GM06990 (cell line): ENCODE data around the gene TMCC1.

Source experiments
- DNase-seq: peaks from one replicate; pipeline ENCODE4 v3.0.0-alpha.2; 2011; ENCODE audit not compliant: insufficient read length; ENCODE audit errors: extremely low read depth
- H3K27me3 ChIP-seq: replicated peaks from 2 replicates; pipeline ENCODE4 v1.6.0; 2011; ENCODE audit warnings: low read length; ENCODE audit not compliant: control insufficient read depth, insufficient read depth
- H3K36me3 ChIP-seq: 2 replicates; pipeline ENCODE4 v1.5.1; 2011; ENCODE audit warnings: low read length; ENCODE audit not compliant: control insufficient read depth, insufficient read depth
- H3K4me3 ChIP-seq: replicated peaks from 2 replicates; pipeline ENCODE4 v1.5.1; 2011; ENCODE audit warnings: low read depth, mild to moderate bottlenecking, control low read depth, low read length
- CTCF ChIP-seq: IDR thresholded peaks from 2 replicates; pipeline ENCODE4 v1.5.1; 2011; ENCODE audit warnings: low read length, control low read depth, mild to moderate bottlenecking, inconsistent platforms; ENCODE audit not compliant: insufficient read depth, poor library complexity, severe bottlenecking

Gene TMCC1

GRCh38 chr3:129937717-129938116 lies 44.2 kb upstream of the TMCC1 start:
- no peak overlapping the region for H3K4me3 ChIP-seq

GRCh38 chr3:129936757-129937156 lies 43.2 kb upstream of the TMCC1 start:
- H3K27me3 ChIP-seq, result no peaks in the 10 kb centered on the region
- no peak for TF ChIP-seq CTCF
- no peak overlapping the region for H3K4me3 ChIP-seq
- H3K36me3 ChIP-seq, result no peaks in the 10 kb centered on the region
- DNase-seq, result no peak

More at GRCh38 chr3:129937717-129938116, 44.2 kb upstream of the TMCC1 start:
- no peaks in the 10 kb centered on the region for H3K36me3 ChIP-seq
- no peaks in the 10 kb centered on the region; the same call in 1 of the 2 replicates for H3K27me3 ChIP-seq
- TF ChIP-seq CTCF, result no peak
- DNase-seq, result no peak

- peak; percentile 79 for TF ChIP-seq CTCF
- no peak for DNase-seq
- Histone ChIP-seq H3K36me3 (no peaks in the 10 kb centered on the region), H3K27me3 (no peaks in the 10 kb centered on the region), H3K4me3 (no peak overlapping the region)
Observed at GRCh38 chr3:129934234-129935123, 41.0 kb upstream of the TMCC1 start.

GRCh38 chr3:129933471-129933870 lies 40.0 kb upstream of the TMCC1 start:
- Histone ChIP-seq H3K27me3 (no peaks in the 10 kb centered on the region), H3K4me3 (no peak overlapping the region), H3K36me3 (no peaks in the 10 kb centered on the region)
- TF ChIP-seq CTCF, result no peak
- DNase-seq, result no peak

- Histone ChIP-seq H3K4me3 (no peak overlapping the region), H3K27me3 (no peaks in the 10 kb centered on the region), H3K36me3 (no peaks in the 10 kb centered on the region)
- TF ChIP-seq CTCF, result no peak
- no peak for DNase-seq
Observed at GRCh38 chr3:129929383-129929782, 35.9 kb upstream of the TMCC1 start.
